Fibroblast of mammary gland (primary cell): ENCODE data around the gene RBM27.
A peak's percentile ranks its signal among the peaks of the same experiment; 100 is the strongest.
"Not testable (repeated sequence)": the region's sequence is repeated elsewhere in the genome, so short reads cannot be mapped to it uniquely, and the experiment has no call there.

Experiments used
- DNase-seq: peaks from one replicate; pipeline ENCODE4 v3.0.0-alpha.2; 2010; ENCODE audit warnings: low read depth
- H3K4me3 ChIP-seq: 2 replicates; pipeline ENCODE4 v1.5.1; 2011; ENCODE audit warnings: low read depth, mild to moderate bottlenecking, low read length, moderate library complexity; ENCODE audit not compliant: control insufficient read depth
- CTCF ChIP-seq: conservative IDR thresholded peaks from 2 replicates; pipeline ENCODE4 v1.5.1; 2011; ENCODE audit warnings: low read depth, low read length, inconsistent platforms; ENCODE audit not compliant: control insufficient read depth, insufficient read depth

RBM27 gene

GRCh38 chr5:146193285-146193684, 10.1 kb upstream of the RBM27 start:
- no peak for TF ChIP-seq CTCF
- no peak overlapping the region for H3K4me3 ChIP-seq
- no peak for DNase-seq

GRCh38 chr5:146194997-146195396, 8.4 kb upstream of the RBM27 start:
- not testable (repeated sequence) for DNase-seq, H3K4me3 ChIP-seq

- no peak for TF ChIP-seq CTCF
- no peak overlapping the region for H3K4me3 ChIP-seq
- DNase-seq: no peak
Measured at GRCh38 chr5:146196459-146197048, 6.9 kb upstream of the RBM27 start.

- TF ChIP-seq CTCF: no peak
- H3K4me3 ChIP-seq: no peak overlapping the region
- DNase-seq: no peak
Measured at GRCh38 chr5:146199176-146199815, 4.1 kb upstream of the RBM27 start.

- DNase-seq, H3K4me3 ChIP-seq: not testable (repeated sequence)
Measured at GRCh38 chr5:146201795-146202194, 1.6 kb upstream of the RBM27 start.

- H3K4me3 ChIP-seq: peak overlapping the region; percentile 89
- no peak for DNase-seq
- no peak for TF ChIP-seq CTCF
Measured at GRCh38 chr5:146203872-146204192, 427 bp downstream of the RBM27 start.

- no peak for DNase-seq
- no peak overlapping the region for H3K4me3 ChIP-seq
- no peak for TF ChIP-seq CTCF
Measured at GRCh38 chr5:146205499-146206202, 2.2 kb downstream of the RBM27 start.
